Erythroblast (primary cell): Measurements from ENCODE around the gene NAT16.
A peak's percentile ranks its signal among the peaks of the same experiment; 100 is the strongest.

ENCODE experiments used
- DNase-seq, 2 experiments: peaks; one replicate each; lab custom pipeline; 2025; lab: John Stamatoyannopoulos, UW
- GATA1 ChIP-seq: IDR thresholded peaks from 2 replicates; pipeline ENCODE4 v1.6.1; 2011; ENCODE audit warnings: low read depth, mild to moderate bottlenecking, control low read depth, low read length, moderate library complexity
- POLR2A ChIP-seq: IDR thresholded peaks from 2 replicates; pipeline ENCODE4 v1.6.1; 2011; ENCODE audit warnings: mild to moderate bottlenecking, low read length

NAT16 gene

DNA sequence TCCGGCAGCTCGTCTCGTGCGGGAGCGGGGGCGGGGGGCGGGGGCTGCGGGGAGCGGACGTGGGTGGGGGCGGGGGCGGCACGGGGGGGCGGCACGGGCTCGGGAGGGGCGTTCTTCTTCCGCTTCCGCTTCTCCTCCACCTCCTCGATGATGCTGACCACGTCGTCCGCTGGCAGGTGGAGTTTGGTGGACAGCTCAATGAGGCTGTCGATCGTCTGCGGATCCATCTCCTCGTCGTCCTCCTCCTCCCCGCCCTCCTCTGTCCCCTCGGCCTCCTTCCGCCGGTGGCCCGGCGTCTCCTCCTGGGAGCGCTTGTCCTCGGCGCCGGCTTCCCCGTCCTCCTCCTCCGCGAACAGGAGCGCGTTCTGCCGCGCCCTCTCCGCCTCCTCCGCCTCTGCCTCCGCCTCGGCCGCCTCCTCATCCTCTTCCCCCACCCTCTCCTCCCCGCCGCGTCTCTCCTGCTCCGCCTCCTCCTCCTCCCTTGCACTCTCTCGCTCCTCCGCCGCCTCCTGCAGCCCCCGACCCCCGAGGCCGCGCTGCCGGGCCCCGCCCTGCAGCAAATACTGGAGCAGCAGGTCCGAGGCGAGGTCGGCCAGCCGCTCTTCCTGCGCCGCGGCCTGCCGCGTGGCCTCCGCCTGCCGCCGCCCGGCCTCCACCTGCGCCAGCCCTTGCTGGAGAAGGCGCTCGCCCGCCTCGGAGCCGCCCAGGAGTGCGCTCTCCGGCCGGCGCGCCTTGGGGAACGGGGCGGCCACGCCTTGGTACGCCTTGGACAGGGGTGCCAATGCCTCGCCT is 16.6 kb downstream of the NAT16 start:
- peak in 1 of 2 experiments; percentile 17 for DNase-seq
- TF ChIP-seq GATA1 = no peak
- no peak for TF ChIP-seq POLR2A

GRCh38 chr7:101162551-101163278 is 17.4 kb downstream of the NAT16 start:
- TF ChIP-seq POLR2A (no peak), GATA1 (no peak)
- DNase-seq = peak; percentile 38 to 52

GRCh38 chr7:101161692-101162471 is 18.2 kb downstream of the NAT16 start:
- TF ChIP-seq POLR2A = no peak
- TF ChIP-seq GATA1 = no peak
- DNase-seq = no peak

- TF ChIP-seq POLR2A (no peak), GATA1 (no peak)
Observed at GRCh38 chr7:101160910-101161309, 19.2 kb downstream of the NAT16 start.

DNA sequence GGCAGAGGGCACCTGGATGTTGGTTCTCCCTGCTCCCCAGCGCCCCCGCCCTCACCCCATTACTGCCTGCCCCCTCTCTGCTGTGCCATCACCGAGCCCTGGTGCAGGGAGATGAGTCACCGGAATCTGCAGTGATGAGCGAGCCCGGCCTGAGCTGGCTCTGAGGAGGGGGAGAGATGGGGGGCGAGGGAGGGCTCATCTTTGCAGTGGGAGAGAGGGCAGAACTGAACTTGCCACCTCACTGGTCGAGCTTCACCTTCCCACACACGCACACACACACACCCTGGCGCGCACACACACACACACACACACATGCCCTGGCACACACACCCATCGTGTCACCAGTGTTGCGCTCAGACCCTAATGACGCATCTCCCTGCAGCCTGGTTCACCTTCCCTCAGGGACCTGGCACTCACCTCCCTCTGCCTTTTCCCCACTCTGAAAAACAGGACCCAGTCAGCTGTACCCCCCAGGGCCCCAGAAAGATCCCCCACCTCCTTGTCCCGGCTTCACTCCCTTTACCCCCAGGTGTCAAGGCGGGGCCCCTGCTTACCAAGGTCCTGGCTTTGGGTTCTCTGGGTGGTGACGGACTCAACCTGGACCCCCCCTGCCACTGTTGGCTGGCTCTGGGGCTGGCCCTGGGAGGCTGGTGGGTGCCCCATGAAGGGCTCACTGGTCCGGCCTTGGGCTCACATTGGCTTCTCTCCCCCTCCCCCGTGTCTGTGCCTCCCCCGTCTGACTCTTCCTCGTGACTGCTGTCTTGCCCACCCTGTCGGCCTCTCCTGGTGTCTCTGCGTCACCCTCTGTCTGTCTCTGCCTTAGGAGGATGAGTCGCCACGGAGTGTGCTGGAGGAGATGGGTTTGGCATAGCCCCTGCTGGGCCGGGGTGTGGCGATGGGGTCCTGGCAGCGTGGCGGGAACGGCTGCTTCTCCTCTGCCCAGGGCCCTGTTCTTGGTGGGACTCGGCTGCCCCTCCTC is 20.1 kb downstream of the NAT16 start:
- no peak for DNase-seq
- TF ChIP-seq GATA1 (no peak), POLR2A (no peak)

More at GRCh38 chr7:101160910-101161309, 19.2 kb downstream of the NAT16 start:
- DNase-seq = no peak

DNA sequence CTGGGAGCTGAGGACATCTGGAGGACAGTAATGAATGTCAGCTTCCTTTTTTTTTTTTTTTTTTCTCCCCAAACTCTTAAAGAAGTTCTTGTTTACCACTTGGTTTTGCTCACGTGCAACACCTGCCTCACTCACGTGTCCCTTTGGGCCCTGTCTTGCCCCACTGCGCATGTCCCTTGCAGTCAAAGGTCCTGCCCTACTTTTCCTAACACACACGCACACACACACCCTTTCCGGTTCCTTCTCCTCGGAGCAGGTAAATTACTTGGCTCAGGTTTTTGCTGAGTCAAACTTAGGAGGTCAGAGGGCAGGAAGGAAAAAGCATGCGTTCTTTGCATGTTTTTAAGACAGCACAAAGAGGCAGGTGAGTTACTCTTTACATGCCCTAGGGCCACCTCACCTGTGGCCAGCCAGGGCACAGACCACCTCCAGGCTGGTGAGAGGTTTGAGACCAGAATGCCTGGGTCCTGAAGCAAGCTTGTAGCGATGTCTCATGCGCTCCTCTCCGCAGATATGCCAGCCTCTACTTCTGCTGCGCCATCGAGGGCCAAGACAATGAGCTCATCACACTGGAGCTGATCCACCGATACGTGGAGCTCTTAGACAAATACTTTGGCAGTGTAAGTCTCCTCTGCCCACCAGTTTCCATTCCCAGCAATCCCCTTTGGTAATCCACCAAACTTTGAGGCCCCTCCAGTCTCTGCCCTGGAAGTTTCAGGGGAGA is 23.1 kb downstream of the NAT16 start:
- no peak for DNase-seq
- no peak for TF ChIP-seq POLR2A
- TF ChIP-seq GATA1 = no peak

- no peak for TF ChIP-seq POLR2A
- no peak for TF ChIP-seq GATA1
- DNase-seq = no peak
Observed at GRCh38 chr7:101156277-101156676, 23.8 kb downstream of the NAT16 start.

DNA sequence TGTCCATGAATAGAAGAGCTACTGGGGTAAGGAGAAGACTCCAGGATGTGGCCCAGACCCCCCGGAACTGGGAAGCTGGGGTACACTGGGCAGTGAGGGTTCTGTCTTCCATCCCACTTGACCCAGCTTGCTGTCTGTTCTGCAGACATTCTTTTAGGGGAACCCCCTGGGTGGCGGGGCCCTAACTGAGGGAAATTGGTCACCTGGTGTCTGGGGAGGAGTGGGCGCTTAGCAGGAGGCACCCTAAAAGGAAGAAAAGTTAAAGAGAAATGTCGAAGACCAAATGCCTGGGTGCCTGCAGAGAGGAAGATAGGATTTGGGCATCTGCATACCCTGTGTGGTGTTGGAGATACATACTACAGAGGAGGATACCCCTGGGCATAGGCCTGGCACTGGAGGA is 24.8 kb downstream of the NAT16 start:
- no peak for TF ChIP-seq POLR2A
- no peak for TF ChIP-seq GATA1
- DNase-seq = no peak

GRCh38 chr7:101154693-101155102 is 25.4 kb downstream of the NAT16 start:
- TF ChIP-seq POLR2A (no peak), GATA1 (no peak)
- DNase-seq = no peak

GRCh38 chr7:101153969-101154692 is 26.0 kb downstream of the NAT16 start, which contains the start of gene AP1S1:
Gene AP1S1 (plus strand): TSS chr7:101154476. CDS start chr7:101154515, 39 bp downstream.
- peak; percentile 93 to 95 for DNase-seq
- TF ChIP-seq POLR2A (no peak), GATA1 (no peak)

GRCh38 chr7:101151908-101152651 is 28.0 kb downstream of the NAT16 start:
- TF ChIP-seq POLR2A = no peak
- TF ChIP-seq GATA1 = no peak
- DNase-seq = peak; percentile 34 to 53
